ENCODE measurements around the gene TAP2. TPM values are rescaled to one million over a fixed set of nuclear protein-coding genes. Genes with fewer than 3 reads are reported as not detected.

Gene TAP2
- total RNA-seq, 1 donor: 20.6 TPM

- H2AFZ ChIP-seq (ENCODE audit: low read length): no peak overlapping the region
- no peaks in the 10 kb centered on the region for H3K36me3 ChIP-seq (ENCODE audit: insufficient read depth, low read length)
- no peaks in the 10 kb centered on the region for H4K20me1 ChIP-seq (ENCODE audit: insufficient read depth, low read length)
- DNase-seq (ENCODE audit: insufficient read length, low spot score, missing footprints): peak; percentile 29
- H3K4me1 ChIP-seq (ENCODE audit: insufficient read depth, low read length): peaks cover 10% of the 10 kb centered on the region
- no peak overlapping the region for H3K4me3 ChIP-seq (ENCODE audit: insufficient read depth, low read length)
- TF ChIP-seq CTCF (IDR thresholded peaks at IDR 0.05; ENCODE audit: extremely low read depth, low read depth, low read length): no peak
- no peak overlapping the region for H3K27ac ChIP-seq (ENCODE audit: low read depth, low read length)
- H3K27me3 ChIP-seq (ENCODE audit: insufficient read depth, low read length): peaks cover 41% of the 10 kb centered on the region
- H3K4me2 ChIP-seq (ENCODE audit: insufficient read depth, low read length): no peak overlapping the region
- H3K9me3 ChIP-seq (ENCODE audit: low read depth, low read length): peaks cover 2% of the 10 kb centered on the region
- H3K79me2 ChIP-seq (ENCODE audit: insufficient read depth, low read length): no peaks in the 10 kb centered on the region
Observed at GRCh38 chr6:32794510-32794909, 44.0 kb downstream of the TAP2 start.

GRCh38 chr6:32792901-32793435 lies 45.6 kb downstream of the TAP2 start:
- H3K4me2 ChIP-seq (ENCODE audit: insufficient read depth, low read length): no peak overlapping the region
- no peak overlapping the region for H3K27ac ChIP-seq (ENCODE audit: low read depth, low read length)
- no peak overlapping the region for H2AFZ ChIP-seq (ENCODE audit: low read length)
- H3K36me3 ChIP-seq (ENCODE audit: insufficient read depth, low read length): no peaks in the 10 kb centered on the region
- H3K9me3 ChIP-seq (ENCODE audit: low read depth, low read length): no peaks in the 10 kb centered on the region
- H3K4me3 ChIP-seq (ENCODE audit: insufficient read depth, low read length): no peak overlapping the region
- no peaks in the 10 kb centered on the region for H3K79me2 ChIP-seq (ENCODE audit: insufficient read depth, low read length)
- H4K20me1 ChIP-seq (ENCODE audit: insufficient read depth, low read length): no peaks in the 10 kb centered on the region
- DNase-seq (ENCODE audit: insufficient read length, low spot score, missing footprints): no peak
- peaks cover 37% of the 10 kb centered on the region for H3K27me3 ChIP-seq (ENCODE audit: insufficient read depth, low read length)
- peaks cover 10% of the 10 kb centered on the region for H3K4me1 ChIP-seq (ENCODE audit: insufficient read depth, low read length)
- TF ChIP-seq CTCF (IDR thresholded peaks at IDR 0.05; ENCODE audit: extremely low read depth, low read depth, low read length): no peak

GRCh38 chr6:32790306-32790705 lies 48.2 kb downstream of the TAP2 start:
- H3K36me3 ChIP-seq (ENCODE audit: insufficient read depth, low read length): no peaks in the 10 kb centered on the region
- H3K4me3 ChIP-seq (ENCODE audit: insufficient read depth, low read length): no peak overlapping the region
- H3K9me3 ChIP-seq (ENCODE audit: low read depth, low read length): no peaks in the 10 kb centered on the region
- no peaks in the 10 kb centered on the region for H3K79me2 ChIP-seq (ENCODE audit: insufficient read depth, low read length)
- TF ChIP-seq CTCF (IDR thresholded peaks at IDR 0.05; ENCODE audit: extremely low read depth, low read depth, low read length): no peak
- H3K4me2 ChIP-seq (ENCODE audit: insufficient read depth, low read length): no peak overlapping the region
- H3K27ac ChIP-seq (ENCODE audit: low read depth, low read length): no peak overlapping the region
- H3K4me1 ChIP-seq (ENCODE audit: insufficient read depth, low read length): no peaks in the 10 kb centered on the region
- peak; percentile 61 for DNase-seq (ENCODE audit: insufficient read length, low spot score, missing footprints)
- no peak overlapping the region for H2AFZ ChIP-seq (ENCODE audit: low read length)
- no peaks in the 10 kb centered on the region for H4K20me1 ChIP-seq (ENCODE audit: insufficient read depth, low read length)
- H3K27me3 ChIP-seq (ENCODE audit: insufficient read depth, low read length): peaks cover 39% of the 10 kb centered on the region

Other genes starting within 250 kb of the TAP2 start
- 1.1 and 19.7 TPM in 2 replicates for gene HLA-DRB1, start 248.9 kb downstream of the TAP2 start, total RNA-seq
- 0.29 TPM in 1 of 2 replicates, not detected in the other for gene HLA-DQA1, start 201.3 kb downstream of the TAP2 start, total RNA-seq
- gene HLA-DQB1, start 172.1 kb downstream of the TAP2 start, total RNA-seq: under 0.01 and 6.5 TPM in 2 replicates
- not detected in 2 replicates for gene HLA-DQA2, start 97.3 kb downstream of the TAP2 start, total RNA-seq
- not detected in 2 replicates for gene HLA-DQB2, start 75.2 kb downstream of the TAP2 start, total RNA-seq
- 0.36 TPM in 1 of 2 replicates, not detected in the other for gene HLA-DOB, start 21.7 kb downstream of the TAP2 start, total RNA-seq
- 67.3 and 83.4 TPM in 2 replicates for gene PSMB8, start 5.3 kb upstream of the TAP2 start, total RNA-seq
- 42.3 and 43.6 TPM in 2 replicates for gene TAP1, start 15.0 kb upstream of the TAP2 start, total RNA-seq
- gene PSMB9, start 15.5 kb upstream of the TAP2 start, total RNA-seq: 20.3 and 29.8 TPM in 2 replicates
- gene HLA-DMB, start 102.3 kb upstream of the TAP2 start, total RNA-seq: 2.2 and 8.3 TPM in 2 replicates
- gene HLA-DMA, start 114.4 kb upstream of the TAP2 start, total RNA-seq: 9.0 and 20.0 TPM in 2 replicates
- gene BRD2, start 129.9 kb upstream of the TAP2 start, total RNA-seq: 116 and 119 TPM in 2 replicates
- gene HLA-DOA, start 170.9 kb upstream of the TAP2 start, total RNA-seq: under 0.01 and 2.4 TPM in 2 replicates
- gene HLA-DPA1, start 234.9 kb upstream of the TAP2 start, total RNA-seq: 5.4 and 30.4 TPM in 2 replicates
- gene HLA-DPB1, start 237.3 kb upstream of the TAP2 start, total RNA-seq: 8.7 and 12.4 TPM in 2 replicates

Data from osteoblast (primary cell).